ENCODE data around the gene NFKB2.

DNA sequence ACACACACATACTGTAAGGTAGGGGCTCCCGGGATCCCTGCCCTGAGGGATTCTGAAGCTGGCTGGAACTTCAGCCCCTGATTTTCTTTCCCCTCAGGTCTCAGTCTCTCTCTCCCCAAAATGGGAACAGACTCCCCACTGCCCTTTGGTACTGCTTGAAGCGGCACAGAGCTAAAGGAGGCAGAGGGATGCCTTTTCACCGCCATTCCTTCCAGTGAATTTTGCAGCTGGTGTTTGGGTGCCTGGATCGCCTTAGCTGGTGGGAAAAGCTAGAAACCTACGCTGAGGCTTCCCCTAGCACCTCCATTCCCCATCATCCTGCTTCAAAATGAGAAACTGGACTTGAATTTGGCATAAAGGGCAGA lies 39.6 kb downstream of the NFKB2 start:
- TF ChIP-seq, protein P1, sequence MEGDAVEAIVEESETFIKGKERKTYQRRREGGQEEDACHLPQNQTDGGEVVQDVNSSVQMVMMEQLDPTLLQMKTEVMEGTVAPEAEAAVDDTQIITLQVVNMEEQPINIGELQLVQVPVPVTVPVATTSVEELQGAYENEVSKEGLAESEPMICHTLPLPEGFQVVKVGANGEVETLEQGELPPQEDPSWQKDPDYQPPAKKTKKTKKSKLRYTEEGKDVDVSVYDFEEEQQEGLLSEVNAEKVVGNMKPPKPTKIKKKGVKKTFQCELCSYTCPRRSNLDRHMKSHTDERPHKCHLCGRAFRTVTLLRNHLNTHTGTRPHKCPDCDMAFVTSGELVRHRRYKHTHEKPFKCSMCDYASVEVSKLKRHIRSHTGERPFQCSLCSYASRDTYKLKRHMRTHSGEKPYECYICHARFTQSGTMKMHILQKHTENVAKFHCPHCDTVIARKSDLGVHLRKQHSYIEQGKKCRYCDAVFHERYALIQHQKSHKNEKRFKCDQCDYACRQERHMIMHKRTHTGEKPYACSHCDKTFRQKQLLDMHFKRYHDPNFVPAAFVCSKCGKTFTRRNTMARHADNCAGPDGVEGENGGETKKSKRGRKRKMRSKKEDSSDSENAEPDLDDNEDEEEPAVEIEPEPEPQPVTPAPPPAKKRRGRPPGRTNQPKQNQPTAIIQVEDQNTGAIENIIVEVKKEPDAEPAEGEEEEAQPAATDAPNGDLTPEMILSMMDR (IDR thresholded peaks at IDR 0.05; ENCODE audit: insufficient read depth, low read length, poor library complexity, severe bottlenecking): no peak
- no peak for TF ChIP-seq EZH2phosphoT487 (conservative IDR thresholded peaks at IDR 0.05; ENCODE audit: low read length)
